HT1080 (cell line): ENCODE results near the gene KCNJ8. TPM values are rescaled to one million over a fixed set of nuclear protein-coding genes. Genes with fewer than 3 reads are reported as not detected.
"Not testable (repeated sequence)": the region's sequence is repeated elsewhere in the genome, so short reads cannot be mapped to it uniquely, and the experiment has no call there.

ENCODE experiments used
- DNase-seq: peaks from one replicate; pipeline ENCODE4 v3.0.0-alpha.2; 2015; ENCODE audit warnings: low read depth
- polyA plus RNA-seq, 2 experiments: library from polyadenylated mRNA; depleted of rRNA; stranded (reverse); fragments of >200 nt; gene quantifications; 2 replicates each; pipeline ENCODE4 v1.2.3, GENCODE V29; 2015
- total RNA-seq: library from RNA; depleted of rRNA; stranded (reverse); fragments of >200 nt; shearing (Covaris generic); gene quantifications from 2 replicates; pipeline ENCODE4 v1.2.3, GENCODE V29; 2014; rRNA removed

The KCNJ8 gene
- 1.6 and 2.0 TPM in 2 replicates for total RNA-seq
- 0.92 and 1.1 TPM in 2 replicates for polyA plus RNA-seq (2015; cell fraction: cytosol; rRNA removed)
- polyA plus RNA-seq (2015; cell fraction: nucleus; rRNA removed) = 0.36 and 0.45 TPM in 2 replicates

DNA sequence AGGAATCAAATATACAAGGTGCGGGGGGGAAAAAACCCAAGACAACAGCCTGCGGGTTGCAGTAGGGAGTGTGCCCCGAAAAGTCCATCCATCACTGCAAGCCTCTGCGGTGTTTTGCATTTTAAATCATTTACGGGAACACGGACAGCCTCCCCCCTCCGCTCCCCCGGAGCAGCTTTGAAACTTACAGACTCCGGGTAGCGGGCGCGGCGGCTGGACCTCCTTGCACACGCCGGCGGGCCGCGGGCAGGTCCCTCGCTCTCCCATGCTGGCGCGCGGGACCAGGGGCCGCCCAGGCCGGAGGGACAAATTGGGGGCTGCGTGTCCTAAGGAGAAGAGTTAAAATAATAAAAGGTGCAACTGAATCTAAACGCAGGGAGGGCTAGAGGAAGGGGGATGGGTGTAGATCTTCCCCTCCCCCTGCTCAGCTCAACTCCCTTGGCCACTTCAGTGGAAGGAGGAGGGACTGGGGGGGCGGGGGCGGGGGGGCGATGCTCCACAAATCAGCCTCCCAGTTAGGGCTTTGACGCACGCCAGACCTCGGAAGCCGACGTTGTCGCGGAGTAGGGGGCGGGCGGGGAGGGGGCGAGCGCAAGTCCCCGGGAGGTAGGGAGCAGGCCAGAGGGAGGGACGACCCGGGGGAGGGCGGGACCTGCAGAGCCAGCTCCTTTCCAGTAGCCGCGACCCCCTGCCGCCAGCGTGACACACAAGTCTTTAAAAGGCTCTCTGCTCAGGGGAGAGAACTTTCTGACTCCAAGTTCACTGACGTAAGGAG lies at the start of gene KCNJ8:
TSS of gene KCNJ8 (minus strand) at position 349 of the 775 bp plus-strand sequence. CDS start 1,090 bp downstream, outside the sequence.
- DNase-seq = peak; percentile 15

DNA sequence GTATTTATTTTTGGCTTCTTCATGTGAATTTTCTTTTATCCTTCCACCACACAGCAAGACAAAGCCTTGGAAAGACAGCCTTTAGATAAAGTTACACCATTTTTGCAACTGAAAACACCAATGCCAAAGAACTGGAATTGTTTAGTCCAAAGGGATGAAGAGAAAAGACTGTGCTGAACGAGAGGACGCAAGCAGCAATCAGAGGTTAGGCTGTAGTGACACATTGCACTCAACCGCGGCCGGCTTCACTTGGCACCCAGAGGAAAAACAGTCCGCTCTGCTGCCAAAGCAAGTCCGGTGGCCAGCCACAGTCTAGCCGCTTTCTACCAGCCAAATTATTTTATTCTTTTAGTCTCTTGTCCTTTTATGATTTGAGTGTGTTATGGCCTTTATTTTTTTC lies 49.1 kb upstream of the KCNJ8 start:
- no peak for DNase-seq

DNA sequence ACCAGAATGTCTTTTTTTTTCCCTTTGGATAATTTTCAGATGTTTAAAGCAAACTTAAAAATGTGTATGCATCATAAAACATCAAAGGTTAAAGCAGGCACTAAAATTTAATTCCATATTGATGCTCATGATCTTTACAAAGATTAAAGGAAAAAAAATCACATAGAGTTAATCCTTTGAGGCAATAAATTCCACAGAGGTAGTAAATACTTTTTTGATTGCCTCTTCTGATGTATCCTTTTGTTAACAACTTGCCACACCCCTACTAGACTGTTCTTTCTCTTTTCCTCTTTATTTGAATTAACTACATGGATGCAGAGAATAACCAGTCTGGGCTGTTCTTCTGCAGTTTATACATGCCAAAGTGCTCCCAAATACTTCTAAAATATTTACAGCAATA lies 45.2 kb upstream of the KCNJ8 start:
- DNase-seq = no peak

DNA sequence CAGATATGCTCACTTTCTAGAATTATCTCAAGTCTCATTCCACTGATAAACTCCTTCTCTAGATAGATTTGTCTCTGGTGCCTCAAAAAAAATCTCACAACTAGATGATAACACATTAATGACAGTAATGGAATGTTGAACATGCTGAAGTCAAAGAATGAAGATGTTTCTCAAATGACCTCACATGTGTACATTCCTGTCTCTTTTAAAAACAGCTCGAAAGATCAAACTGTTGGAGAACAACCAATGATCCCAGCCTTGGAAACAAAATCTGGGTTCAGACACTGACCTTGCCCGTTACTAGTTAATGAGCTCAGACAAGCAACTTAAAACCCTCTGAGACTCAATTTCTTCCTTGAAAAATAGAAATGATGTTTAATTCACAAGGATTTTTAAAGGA lies 44.7 kb upstream of the KCNJ8 start:
- no peak for DNase-seq

DNA sequence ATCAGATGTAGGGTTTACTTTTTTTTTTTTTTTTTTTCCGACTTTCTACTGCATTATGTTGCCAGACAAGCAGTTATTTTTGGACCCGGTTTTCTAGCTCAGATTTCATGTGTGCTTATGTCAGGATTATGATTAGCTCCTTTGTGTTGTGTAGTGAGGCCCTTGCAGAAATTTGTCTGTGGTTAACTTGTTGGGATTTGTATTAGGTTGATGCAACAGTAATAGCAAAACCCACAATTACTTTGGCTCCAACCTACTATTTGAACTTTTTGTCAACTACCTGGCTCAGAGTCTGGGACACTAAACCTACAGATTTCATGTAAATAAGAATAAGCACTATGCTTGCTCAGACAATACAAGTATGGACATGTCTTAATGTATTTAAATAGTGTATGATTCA lies 44.1 kb upstream of the KCNJ8 start:
- peak; percentile 10 for DNase-seq

DNA sequence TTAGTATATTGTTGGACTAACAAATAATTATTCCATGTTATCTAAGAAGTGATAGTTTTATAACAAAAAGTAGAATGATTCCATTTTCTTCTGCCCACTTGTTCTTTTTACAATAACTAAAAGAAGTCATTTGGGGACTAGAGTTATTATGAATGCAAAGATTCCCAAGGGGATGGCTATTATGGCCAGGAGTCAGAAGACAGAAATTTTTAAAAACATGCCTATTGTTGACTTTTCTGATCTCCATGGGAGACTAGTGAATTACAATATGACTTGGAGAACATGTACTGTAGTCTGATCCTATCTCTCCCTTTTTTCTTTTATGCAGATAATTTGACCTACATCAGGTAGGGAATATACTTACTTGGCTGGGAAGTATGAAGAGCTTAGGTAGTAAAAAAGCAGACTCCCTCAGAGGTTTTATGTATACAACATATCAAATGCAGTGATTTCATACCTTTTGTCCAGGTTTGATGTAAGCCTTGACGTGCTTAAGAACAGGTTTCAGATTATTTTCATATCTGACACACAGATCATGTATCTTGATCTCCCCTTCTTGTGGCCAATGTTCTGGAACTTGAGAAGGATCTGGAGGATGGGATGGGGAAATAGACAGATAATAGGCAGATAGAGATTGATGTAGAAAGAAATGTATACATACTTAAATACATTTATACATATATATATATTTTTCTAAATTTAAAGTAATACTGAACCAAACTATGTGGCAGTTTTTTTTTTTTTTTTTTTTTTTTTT lies 41.0 kb upstream of the KCNJ8 start:
- DNase-seq = no peak

DNA sequence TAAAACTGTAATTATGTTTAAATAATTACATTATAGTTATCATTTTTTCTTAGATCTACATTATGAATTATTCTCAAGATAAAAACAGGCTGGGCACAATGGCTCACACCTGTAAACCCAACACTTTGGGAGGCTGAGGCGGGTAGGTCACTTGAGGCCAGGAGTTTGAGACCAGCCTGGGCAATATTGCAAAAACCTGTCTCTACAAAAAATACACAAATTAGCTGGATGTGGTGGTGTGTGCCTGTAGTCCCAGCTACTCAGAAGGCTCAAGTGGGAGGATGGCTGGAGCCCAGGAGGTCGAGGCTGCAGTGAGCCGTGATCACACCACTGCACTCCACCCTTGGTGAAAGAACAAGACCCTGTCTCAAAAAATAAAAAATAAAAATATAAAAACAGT lies 40.3 kb upstream of the KCNJ8 start:
- no peak for DNase-seq

DNA sequence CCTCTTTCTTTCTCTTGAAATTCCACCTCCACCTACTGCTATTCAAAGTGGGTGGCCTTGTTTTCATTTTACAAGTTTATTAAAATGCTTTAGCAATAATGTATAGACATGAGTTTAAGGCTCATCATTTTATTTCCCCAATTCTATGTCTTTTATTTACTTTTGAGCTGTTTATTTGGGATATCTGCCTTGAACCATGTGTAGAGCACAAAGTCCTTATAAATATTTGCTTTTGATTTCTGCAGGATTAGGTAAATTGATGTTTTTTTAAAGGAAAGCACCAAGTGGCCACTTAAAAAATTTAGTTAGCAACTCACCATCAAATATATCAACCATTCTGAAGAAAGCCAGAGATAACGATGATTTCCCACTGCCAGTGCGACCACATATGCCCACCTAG lies 39.8 kb upstream of the KCNJ8 start:
- no peak for DNase-seq

DNA sequence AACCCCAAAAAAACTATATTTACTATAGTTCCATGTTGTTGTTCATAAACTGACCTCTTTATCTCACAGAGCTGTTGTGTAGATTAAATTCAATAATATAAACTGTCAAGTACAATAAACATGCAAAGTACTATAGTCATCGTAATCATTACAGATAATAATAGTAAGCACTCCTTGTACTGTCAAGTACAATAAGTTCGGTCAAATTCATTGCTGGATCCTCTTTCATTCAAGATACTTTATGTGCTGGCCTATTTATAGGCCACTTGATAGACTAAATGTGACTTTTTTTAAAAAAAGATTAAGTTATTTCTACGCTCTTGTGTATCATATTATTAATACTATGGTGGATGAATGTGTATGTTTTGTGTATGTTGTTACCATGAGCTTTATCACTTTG lies 39.2 kb upstream of the KCNJ8 start:
- no peak for DNase-seq

DNA sequence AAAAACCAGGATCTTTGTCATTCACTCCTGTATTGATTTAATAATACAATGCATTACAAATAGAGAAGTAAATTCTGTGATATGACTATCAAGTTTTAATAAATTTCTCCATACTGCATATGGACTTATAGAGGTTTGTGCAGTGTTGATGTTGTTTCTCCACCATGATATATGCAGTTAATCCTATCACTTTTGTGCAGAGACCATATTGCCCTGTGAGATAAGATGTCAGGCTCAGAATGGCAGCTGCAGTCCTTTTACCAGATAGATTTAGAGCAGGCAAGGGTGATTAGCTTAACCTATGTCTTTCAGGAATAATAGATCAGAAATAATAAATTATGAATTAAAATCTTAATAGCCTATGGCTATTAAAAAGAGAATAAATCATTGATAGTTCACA lies 38.6 kb upstream of the KCNJ8 start:
- no peak for DNase-seq

DNA sequence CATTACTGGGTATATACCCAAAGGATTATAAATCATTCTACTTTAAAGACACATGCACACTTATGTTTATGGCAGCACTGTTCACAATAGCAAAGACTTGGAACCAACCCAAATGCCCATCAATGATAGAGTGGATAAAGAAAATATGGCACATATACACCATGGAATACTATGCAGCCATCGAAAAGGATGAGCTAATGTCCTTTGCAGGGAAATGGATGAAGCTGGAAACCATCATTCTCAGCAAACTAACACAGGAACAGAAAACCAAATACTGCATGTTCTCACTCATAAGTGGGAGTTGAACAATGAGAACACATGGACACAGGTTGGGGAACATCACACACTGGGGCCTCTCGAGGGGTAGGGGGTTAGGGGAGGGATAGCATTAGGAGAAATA lies 37.8 kb upstream of the KCNJ8 start:
- DNase-seq = not testable (repeated sequence)

DNA sequence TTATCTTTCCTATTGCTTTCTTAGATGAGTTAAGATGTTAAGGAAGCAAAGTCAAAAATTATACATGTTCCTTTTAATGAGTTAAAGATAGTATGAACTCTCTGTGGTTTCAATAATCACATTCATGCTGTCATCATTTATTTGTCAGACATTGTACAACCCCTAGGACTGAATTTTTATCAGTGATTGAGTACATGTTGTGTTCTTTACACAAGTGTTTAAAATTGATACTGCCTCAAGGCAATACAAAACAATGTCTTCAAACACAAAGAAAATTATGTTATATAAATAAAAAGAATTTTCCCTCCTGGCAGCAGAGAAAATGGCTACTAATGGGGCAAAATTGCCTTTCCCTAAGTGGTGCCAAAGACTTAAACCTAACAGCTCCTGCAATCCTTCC lies 34.6 kb upstream of the KCNJ8 start:
- DNase-seq = no peak

DNA sequence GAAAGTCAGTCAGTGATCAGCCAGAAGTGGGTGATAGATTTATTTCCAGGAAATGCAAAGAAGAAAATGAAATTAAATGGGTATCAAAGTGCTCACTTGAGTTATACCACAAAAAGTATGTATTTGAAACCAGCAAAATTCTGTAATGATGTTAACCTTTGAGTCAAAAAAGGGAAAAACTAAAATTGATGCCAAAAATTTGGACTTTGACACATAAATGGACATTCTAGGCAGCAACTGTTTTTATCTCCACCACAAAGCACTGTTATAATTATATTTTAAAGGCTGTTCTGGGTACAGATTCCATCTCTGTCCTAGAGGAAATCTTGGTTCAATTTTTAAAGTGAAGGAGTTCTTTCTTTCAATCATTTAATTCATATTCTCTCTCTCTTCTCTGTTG lies 31.7 kb upstream of the KCNJ8 start:
- no peak for DNase-seq

DNA sequence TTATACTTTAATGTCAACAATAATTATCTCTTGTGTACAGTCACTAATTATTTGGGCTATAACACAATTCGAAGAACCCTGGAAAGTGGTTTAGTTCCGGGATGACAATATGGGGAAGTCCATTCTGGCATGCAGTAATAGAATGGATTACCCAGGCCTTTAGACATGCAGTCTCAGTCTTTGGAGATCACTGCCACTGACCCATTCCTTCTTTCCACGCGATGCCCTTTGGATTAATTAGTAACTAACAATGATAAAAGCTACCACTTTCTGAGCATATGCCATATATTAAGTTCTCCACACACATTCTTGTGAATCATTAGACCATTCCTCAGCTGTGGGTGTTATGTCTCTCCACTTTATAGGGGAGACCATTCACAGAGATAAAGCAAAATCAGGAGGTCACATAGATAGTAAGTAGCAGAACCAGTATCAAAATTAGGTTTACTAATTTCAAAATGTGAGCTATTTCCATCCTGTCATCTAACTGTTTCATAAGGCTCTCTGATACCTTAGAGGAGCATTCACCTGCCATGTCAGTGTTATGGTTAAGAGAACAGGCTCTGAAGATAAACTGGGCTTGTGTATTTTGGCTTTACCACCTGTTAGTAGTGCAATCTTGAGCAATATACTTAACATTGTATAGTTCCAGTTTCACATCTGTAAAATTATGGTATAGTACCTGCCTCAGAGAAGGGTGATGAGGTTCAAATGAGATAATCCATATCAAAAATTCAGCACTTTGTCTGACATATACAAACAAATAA lies 27.2 kb upstream of the KCNJ8 start:
- DNase-seq = no peak

DNA sequence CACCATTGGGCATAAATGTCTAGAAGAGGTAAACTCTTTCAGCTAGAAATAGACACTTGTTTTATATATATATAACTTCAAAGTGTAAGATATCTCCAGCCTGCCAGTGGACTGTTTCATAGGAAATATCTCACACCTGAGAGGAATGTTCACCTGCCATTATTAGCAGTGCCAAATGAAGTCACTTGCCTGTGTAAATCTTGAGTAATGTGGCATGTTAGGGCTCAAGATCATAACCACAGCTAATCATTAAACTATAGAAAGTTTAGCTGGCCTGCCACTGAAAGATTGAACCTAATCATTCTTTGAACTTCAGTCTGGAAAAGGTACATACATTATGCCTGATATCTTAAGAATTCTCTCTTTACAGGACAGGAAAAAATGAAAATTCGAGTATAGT lies 25.5 kb upstream of the KCNJ8 start:
- DNase-seq = no peak

DNA sequence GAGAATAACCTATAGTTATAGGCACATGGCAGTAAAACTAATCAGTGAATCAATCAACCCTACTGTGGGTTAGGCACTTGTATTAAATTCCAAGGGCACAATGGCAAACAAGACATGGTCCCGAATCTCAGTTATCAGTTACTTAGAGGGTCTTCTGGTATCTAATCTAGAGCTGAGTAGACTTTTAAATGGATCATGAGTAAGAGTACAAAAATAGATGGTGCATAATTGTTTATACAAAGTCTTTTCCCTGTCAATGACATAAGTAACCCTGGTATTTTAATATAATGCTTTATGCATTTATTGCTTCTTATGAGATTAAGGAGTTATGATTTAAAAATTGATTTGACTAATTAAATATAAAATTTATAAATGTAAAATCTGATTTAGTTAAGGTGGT lies 23.0 kb upstream of the KCNJ8 start:
- no peak for DNase-seq

DNA sequence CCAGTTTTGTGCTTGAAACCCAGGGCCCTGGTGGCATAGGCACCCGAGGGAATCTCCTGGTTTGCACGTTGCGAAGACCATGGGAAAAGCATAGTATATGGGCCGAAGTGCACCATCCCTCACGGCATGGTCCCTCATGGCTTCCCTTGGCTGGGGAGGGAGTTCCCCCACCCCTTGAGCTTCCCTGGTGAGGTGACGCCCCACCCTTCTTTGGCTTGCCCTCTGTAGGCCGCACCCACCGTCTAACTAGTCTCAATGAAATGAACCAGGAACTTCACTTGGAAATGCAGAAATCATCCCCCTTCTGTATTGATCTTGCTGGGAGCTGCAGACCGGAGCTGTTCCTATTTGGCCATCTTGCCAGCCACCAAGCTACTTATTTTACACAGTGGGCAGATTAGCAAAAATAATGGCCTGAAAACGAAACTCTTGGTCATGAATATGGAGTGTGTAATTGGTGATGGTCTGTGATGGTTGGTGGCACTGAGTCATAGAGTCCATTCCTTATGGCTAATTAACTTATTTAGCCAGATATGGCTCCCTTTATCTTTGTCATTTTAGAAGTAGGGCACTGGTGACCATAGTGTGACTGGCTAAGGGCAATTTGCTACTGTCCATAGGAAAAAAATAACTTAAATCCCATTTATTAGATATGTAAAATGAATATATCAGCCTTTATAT lies 21.3 kb upstream of the KCNJ8 start:
- DNase-seq = no peak

DNA sequence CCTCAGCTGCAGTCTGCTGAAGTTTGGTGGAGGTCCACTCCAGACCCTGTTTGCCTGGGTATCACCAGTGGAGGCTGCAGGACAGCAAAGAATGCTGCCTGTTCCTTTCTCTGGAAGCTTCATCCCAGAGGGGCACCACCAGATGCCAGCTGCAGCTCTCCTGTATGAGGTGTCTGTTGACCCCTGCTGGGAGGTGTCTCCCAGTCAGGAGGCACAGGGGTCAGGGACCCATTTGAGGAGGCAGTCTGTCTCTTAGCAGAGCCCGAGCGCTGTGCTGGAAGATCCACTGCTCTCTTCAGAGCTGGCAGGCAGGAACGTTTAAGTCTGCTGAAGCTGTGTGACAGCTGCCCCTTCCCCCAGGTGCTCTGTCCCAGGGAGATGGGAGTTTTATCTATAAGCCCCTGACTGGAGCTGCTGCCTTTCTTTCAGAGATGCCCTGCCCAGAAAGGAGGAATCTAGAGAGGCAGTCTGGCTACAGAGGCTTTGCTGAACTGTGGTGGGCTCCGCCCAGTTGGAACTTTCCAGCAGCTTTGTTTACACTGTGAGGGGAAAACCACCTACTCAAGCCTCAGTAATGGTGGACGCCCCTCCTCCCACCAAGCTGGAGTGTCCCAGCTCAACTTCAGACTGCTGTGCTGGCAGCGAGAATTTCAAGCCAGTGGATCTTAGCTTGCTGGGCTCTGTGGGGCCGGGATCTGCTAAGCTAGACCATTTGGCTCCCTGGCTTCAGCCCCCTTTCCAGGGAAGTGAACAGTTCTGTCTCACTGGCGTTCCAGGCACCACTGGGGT lies 20.5 kb upstream of the KCNJ8 start:
- DNase-seq = not testable (repeated sequence)

DNA sequence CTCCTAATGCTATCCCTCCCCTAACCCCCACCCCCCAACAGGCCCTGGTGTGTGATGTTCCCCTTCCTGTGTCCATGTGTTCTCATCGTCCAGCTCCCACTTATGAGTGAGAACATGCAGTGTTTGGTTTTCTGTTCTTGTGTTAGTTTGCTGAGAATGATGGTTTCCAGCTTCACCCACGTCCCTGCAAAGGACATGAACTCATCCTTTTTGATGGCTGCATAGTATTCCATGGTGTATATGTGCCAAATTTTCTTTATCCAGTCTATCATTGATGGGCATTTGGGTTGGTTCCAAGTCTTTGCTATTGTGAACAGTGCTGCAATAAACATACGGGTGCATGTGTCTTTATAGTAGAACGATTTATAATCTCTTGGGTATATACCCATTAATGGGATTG lies 15.2 kb upstream of the KCNJ8 start:
- not testable (repeated sequence) for DNase-seq
